PC-3 (cell line): ENCODE results near the gene ARRB1. TPM values are rescaled to one million over a fixed set of nuclear protein-coding genes. Genes with fewer than 3 reads are reported as not detected.

ENCODE experiments used
- ATAC-seq: fragments of 200-7000 bp; cut with Tn5 transposase; 2 replicates; pipeline ENCODE4 v1.9.1; 2020; ENCODE audit warnings: mild to moderate bottlenecking, moderate library complexity
- BruUV-seq: library from RNA; stranded (reverse); fragments of 400-500 nt; replicated peaks from 2 replicates; lab custom pipeline; 2021; lab: Mats Ljungman, UMichigan
- CTCF ChIA-PET: fragments of 300-600 bp; sonication (Branson Sonifier 250); formaldehyde crosslinking; loops from one replicate; lab custom pipeline; 2022; ENCODE audit warnings: antibody characterized with exemption; lab: Charles Lee
- POLR2A ChIA-PET: fragments of 300-600 bp; sonication (Branson Sonifier 250); formaldehyde crosslinking; loops from one replicate; lab custom pipeline; 2022; ENCODE audit warnings: antibody characterized with exemption; ENCODE audit not compliant: unreplicated experiment; lab: Charles Lee
- DNase-seq: peaks from one replicate; pipeline ENCODE4 v3.0.0-alpha.2; 2015
- H2AFZ ChIP-seq: fragments of 300-600 bp; sonication (generic); 2 replicates; pipeline ENCODE4 v1.6.0; 2016; ENCODE audit warnings: antibody characterized with exemption, low read length
- H3F3A ChIP-seq: fragments of 300-600 bp; sonication (generic); one replicate; pipeline ENCODE4 v1.6.0; 2017; ENCODE audit warnings: antibody characterized with exemption, low read length, control low read depth, mild to moderate bottlenecking; ENCODE audit not compliant: unreplicated experiment
- H3K27ac ChIP-seq: fragments of 300-600 bp; sonication (generic); 2 replicates; pipeline ENCODE4 v1.5.1; 2016; ENCODE audit warnings: mild to moderate bottlenecking, low read length
- H3K27me3 ChIP-seq: fragments of 300-600 bp; sonication (generic); 2 replicates; pipeline ENCODE4 v1.6.1; 2016; ENCODE audit warnings: low read length, mixed read lengths
- H3K36me3 ChIP-seq: fragments of 300-600 bp; sonication (generic); 2 replicates; pipeline ENCODE4 v1.6.1; 2016; ENCODE audit warnings: low read depth, mixed run types, low read length, mixed read lengths
- H3K4me1 ChIP-seq: fragments of 300-600 bp; sonication (generic); 2 replicates; pipeline ENCODE4 v1.5.1; 2016; ENCODE audit warnings: low read length; ENCODE audit not compliant: insufficient read depth
- H3K4me2 ChIP-seq: fragments of 300-600 bp; sonication (generic); 2 replicates; pipeline ENCODE4 v1.6.0; 2016; ENCODE audit warnings: low read length
- H3K4me3 ChIP-seq: fragments of 300-600 bp; sonication (generic); 2 replicates; pipeline ENCODE4 v1.5.1; 2016; ENCODE audit warnings: mild to moderate bottlenecking, low read length, mixed read lengths
- H3K79me2 ChIP-seq: fragments of 300-600 bp; sonication (generic); 2 replicates; pipeline ENCODE4 v1.6.1; 2017; ENCODE audit warnings: low read length, mixed read lengths
- H3K9ac ChIP-seq: fragments of 300-600 bp; sonication (generic); 2 replicates; pipeline ENCODE4 v1.6.0; 2016; ENCODE audit warnings: mild to moderate bottlenecking, low read length
- H3K9me2 ChIP-seq: fragments of 300-600 bp; sonication (generic); replicated peaks from 2 replicates; pipeline ENCODE4 v1.6.1; 2016; ENCODE audit warnings: mixed run types, low read length, mixed read lengths
- H3K9me3 ChIP-seq: fragments of 300-600 bp; sonication (generic); 2 replicates; pipeline ENCODE4 v1.6.1; 2016; ENCODE audit warnings: low read length, mixed read lengths
- H4K20me1 ChIP-seq: fragments of 300-600 bp; sonication (generic); 2 replicates; pipeline ENCODE4 v1.6.1; 2016; ENCODE audit warnings: low read length, mixed read lengths
- EZH2 ChIP-seq: fragments of 300-600 bp; sonication (generic); IDR thresholded peaks from one replicate; pipeline ENCODE4 v1.6.1; 2017; ENCODE audit warnings: antibody characterized with exemption, mild to moderate bottlenecking, low read length; ENCODE audit not compliant: unreplicated experiment
- EZH2phosphoT487 ChIP-seq: fragments of 300-600 bp; sonication (generic); IDR thresholded peaks from 2 replicates; pipeline ENCODE4 v1.6.1; 2018; ENCODE audit warnings: mild to moderate bottlenecking, antibody characterized with exemption, low read length, borderline replicate concordance
- intact Hi-C: fragments of 100-400 bp; cut with micrococcal nuclease; formaldehyde crosslinking; loops from 2 replicates; pipeline ENCODE4 v1.9.0; 2023
- total RNA-seq: library from RNA; depleted of rRNA; stranded (reverse); fragments of >200 nt; gene quantifications from 2 replicates; pipeline ENCODE4 v1.2.3, GENCODE V29; 2014
- TF ChIP-seq, protein P1 (sequence below): fragments of 300-600 bp; sonication (generic); conservative IDR thresholded peaks from 2 replicates; pipeline ENCODE4 v1.5.1; 2017; ENCODE audit warnings: antibody characterized with exemption, low read depth, mild to moderate bottlenecking, low read length

Gene ARRB1
- total RNA-seq, 1 experiment from 2014 or later = 19.1 TPM

DNA sequence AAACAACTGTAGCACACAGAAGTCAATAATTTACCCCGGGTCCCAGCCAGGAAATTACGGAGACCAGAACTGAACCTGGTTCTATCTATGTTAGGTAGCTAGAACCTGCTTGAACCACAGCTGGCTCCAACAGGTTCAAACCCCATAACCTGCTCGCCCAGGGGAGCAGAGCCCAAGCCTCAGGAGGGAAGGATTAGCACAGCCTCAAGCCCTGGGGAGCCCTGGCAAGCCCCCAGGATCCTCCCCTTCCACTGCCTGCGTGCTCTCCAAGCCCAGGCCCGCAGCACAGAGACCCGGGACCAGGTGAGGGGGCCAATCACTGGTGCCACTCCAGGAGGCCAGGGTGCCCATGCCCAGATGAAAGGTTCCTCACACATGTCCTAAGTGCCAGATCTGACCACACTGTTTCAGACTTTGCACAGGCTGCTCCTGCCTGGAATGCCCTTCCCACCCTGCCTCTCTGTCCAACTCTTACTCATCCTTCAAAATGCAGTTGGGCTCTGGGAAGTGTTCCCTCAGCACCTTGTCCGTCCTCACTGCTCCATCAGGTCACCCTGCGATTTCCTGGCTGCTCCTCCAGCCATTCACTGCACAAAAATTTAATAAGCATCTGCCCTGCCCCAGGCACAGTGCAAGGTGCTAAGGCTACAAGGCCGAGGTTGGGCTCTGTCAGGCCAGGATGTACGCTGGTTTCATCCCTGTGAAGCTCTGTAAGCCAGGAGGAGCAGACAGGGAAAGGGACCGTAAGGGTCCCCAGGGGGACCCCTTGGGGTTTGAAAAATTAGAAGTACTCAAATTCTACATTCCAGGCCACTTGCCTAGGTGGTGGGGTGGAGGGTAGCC is 32.2 kb downstream of the ARRB1 start:
- Histone ChIP-seq H4K20me1 (no peaks in the 10 kb centered on the region), H3K9me3 (no peaks in the 10 kb centered on the region), H3K79me2 (no peaks in the 10 kb centered on the region), H3K4me3 (no peak overlapping the region), H3K36me3 (no peaks in the 10 kb centered on the region), H3K9me2 (no peaks in the 10 kb centered on the region), H2AFZ (no peak overlapping the region), H3F3A (no peaks in the 10 kb centered on the region), H3K4me2 (no peak overlapping the region), H3K4me1 (0 out of 2 replicates have a peak, but pooled peaks cover 9% of the 10 kb centered on the region), H3K9ac (no peak overlapping the region), H3K27me3 (no peaks in the 10 kb centered on the region), H3K27ac (no peak overlapping the region)
- DNase-seq (peak; percentile 53), ATAC-seq (peak; percentile 84)
- intact Hi-C loops = no loop called here
- POLR2A ChIA-PET = no interaction called here
- no TSS peak for BruUV-seq
- TF ChIP-seq, protein P1, sequence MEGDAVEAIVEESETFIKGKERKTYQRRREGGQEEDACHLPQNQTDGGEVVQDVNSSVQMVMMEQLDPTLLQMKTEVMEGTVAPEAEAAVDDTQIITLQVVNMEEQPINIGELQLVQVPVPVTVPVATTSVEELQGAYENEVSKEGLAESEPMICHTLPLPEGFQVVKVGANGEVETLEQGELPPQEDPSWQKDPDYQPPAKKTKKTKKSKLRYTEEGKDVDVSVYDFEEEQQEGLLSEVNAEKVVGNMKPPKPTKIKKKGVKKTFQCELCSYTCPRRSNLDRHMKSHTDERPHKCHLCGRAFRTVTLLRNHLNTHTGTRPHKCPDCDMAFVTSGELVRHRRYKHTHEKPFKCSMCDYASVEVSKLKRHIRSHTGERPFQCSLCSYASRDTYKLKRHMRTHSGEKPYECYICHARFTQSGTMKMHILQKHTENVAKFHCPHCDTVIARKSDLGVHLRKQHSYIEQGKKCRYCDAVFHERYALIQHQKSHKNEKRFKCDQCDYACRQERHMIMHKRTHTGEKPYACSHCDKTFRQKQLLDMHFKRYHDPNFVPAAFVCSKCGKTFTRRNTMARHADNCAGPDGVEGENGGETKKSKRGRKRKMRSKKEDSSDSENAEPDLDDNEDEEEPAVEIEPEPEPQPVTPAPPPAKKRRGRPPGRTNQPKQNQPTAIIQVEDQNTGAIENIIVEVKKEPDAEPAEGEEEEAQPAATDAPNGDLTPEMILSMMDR = no peak
- TF ChIP-seq EZH2 (no peak), EZH2phosphoT487 (no peak)
- CTCF ChIA-PET = no interaction called here

DNA sequence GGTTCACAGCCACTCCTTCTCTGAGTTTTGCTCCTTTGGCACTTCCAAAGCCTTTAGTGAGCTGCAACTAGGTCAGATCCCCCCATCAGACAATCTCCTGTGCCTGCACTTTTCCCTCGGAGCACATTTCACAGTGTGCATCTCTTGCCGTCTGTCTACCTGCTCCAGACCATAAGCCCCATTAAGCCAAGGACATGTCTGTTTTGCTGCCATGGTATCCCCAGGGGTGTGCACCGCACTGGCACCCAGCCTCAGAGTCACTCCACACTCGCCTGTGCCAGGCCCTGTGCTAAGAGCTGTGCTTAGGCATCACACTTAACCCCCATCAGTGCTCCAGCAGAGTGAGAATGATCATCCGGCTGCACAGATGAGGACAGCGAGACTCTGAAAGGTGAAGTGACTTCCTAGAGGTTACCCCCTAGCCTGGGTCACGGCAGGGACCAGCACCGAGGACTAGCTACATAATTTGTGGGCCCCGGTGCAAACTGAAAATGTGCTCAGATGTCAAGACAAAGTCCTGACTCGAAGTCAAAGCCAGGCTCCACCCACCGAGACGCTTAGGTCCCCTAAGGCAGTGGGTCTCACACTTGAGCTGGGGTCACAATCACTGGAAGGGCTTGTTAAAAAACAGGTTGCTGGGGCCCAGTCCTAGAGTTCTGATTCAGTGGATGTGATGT is 33.9 kb downstream of the ARRB1 start:
- CTCF ChIA-PET = no interaction called here
- POLR2A ChIA-PET = no interaction called here
- H3K4me1 ChIP-seq = peaks cover 14% of the 10 kb centered on the region; the same call in 1 of the 2 replicates
- H3K36me3 ChIP-seq = no peaks in the 10 kb centered on the region
- H3K79me2 ChIP-seq = no peaks in the 10 kb centered on the region
- no peaks in the 10 kb centered on the region for H3K9me3 ChIP-seq
- no peaks in the 10 kb centered on the region for H3F3A ChIP-seq
- no peaks in the 10 kb centered on the region for H3K9me2 ChIP-seq
- no peak overlapping the region for H3K4me2 ChIP-seq
- no peak for TF ChIP-seq EZH2
- no peak for TF ChIP-seq EZH2phosphoT487
- TF ChIP-seq, protein P1 = no peak
- H3K27me3 ChIP-seq = no peaks in the 10 kb centered on the region
- ATAC-seq (no peak), DNase-seq (no peak)
- intact Hi-C loops = no loop called here
- no TSS peak for BruUV-seq
- no peak overlapping the region for H3K4me3 ChIP-seq
- H4K20me1 ChIP-seq = no peaks in the 10 kb centered on the region
- no peak overlapping the region for H2AFZ ChIP-seq
- no peak overlapping the region for H3K9ac ChIP-seq
- H3K27ac ChIP-seq = no peak overlapping the region
